H1 (cell line): ENCODE results near the gene GLS. TPM values are rescaled to one million over a fixed set of nuclear protein-coding genes. Genes with fewer than 3 reads are reported as not detected.

Experiments used
- CTBP2 ChIP-seq: IDR thresholded peaks from 2 replicates; pipeline ENCODE4 v1.7.0; 2011; ENCODE audit warnings: borderline replicate concordance, mild to moderate bottlenecking, moderate library complexity, mixed read lengths, low read length; ENCODE audit not compliant: insufficient read depth, insufficient read length
- HDAC2 ChIP-seq, 2 experiments: fragments of 300-600 bp in 1 of 2; sonication (generic) in 1 of 2; IDR thresholded peaks; 2 replicates each; pipeline ENCODE4 v1.6.1; 2011 to 2012; ENCODE audit warnings: low read depth in 2 of 2, low read length in 2 of 2, mild to moderate bottlenecking in 2 of 2, moderate library complexity in 2 of 2, borderline replicate concordance in 1 of 2, inconsistent platforms in 1 of 2
- KDM5A ChIP-seq: fragments of 200-600 bp; IDR thresholded peaks from 2 replicates; pipeline ENCODE4 v1.7.1; 2012; ENCODE audit warnings: mild to moderate bottlenecking, low read length, inconsistent platforms, mixed read lengths
- MAFK ChIP-seq: IDR thresholded peaks from 2 replicates; pipeline ENCODE4 v1.6.1; 2012; ENCODE audit warnings: low read depth, mild to moderate bottlenecking, improper control_type of control experiment, low read length
- POLR2A ChIP-seq, 2 experiments: IDR thresholded peaks; 1 replicate in 1 of 2; 2 replicates in 1 of 2; pipeline ENCODE4 v1.6.1; 2011; ENCODE audit warnings: low read depth in 2 of 2, low read length in 2 of 2, mild to moderate bottlenecking in 2 of 2; ENCODE audit errors: control extremely low read depth in 1 of 2
- POU5F1 ChIP-seq: IDR thresholded peaks from 2 replicates; pipeline ENCODE4 v1.6.1; 2011; ENCODE audit warnings: low read depth, mild to moderate bottlenecking, low read length, moderate library complexity
- SP1 ChIP-seq: IDR thresholded peaks from 2 replicates; pipeline ENCODE4 v1.6.1; 2011; ENCODE audit warnings: low read depth, low read length
- TBP ChIP-seq: IDR thresholded peaks from 2 replicates; pipeline ENCODE4 v1.6.1; 2011; ENCODE audit warnings: low read depth, low read length, improper control_type of control experiment
- TCF12 ChIP-seq: IDR thresholded peaks from 2 replicates; pipeline ENCODE4 v1.6.1; 2011; ENCODE audit warnings: low read depth, mild to moderate bottlenecking, low read length
- polyA plus RNA-seq, 7 experiments: library from polyadenylated mRNA; depleted of rRNA in 3 of 7; stranded (reverse) in 5 of 7; unstranded in 2 of 7; fragments of >200 nt in 5 of 7; fragments of 200-250 nt in 2 of 7; gene quantifications; 1 replicate in 5 of 7; 2 replicates in 1 of 7; 4 replicates in 1 of 7; pipeline versions ENCODE4 v1.2.1 to v1.2.3, GENCODE V29; 2011 to 2013; ENCODE audit warnings: missing spikeins in 2 of 7, mixed read lengths in 2 of 7
- total RNA-seq: library from RNA; stranded (reverse); fragmentation: NEBNext Ultra II Directional; extraction: Animal tissue kit (Norgen Biotek cat#: 25700); gene quantifications from 2 replicates; pipeline ENCODE4 v1.2.1, GENCODE V29; 2021
- TF ChIP-seq, protein P1 (sequence below): fragments of 300-600 bp; sonication (generic); IDR thresholded peaks from 2 replicates; pipeline ENCODE4 v1.7.1; 2012; ENCODE audit warnings: low read length, moderate library complexity, mild to moderate bottlenecking, inconsistent platforms; ENCODE audit not compliant: insufficient replicate concordance

Gene GLS
- total and polyA plus RNA-seq, 2 of the 8 experiments (the other 6 are each of a cell fraction or from before 2014, with no cell fraction given) = 15.7 to 89.8 TPM

GRCh38 chr2:191010887-191011885 lies 130.6 kb downstream of the GLS start (continued):
- TF ChIP-seq, protein P1, sequence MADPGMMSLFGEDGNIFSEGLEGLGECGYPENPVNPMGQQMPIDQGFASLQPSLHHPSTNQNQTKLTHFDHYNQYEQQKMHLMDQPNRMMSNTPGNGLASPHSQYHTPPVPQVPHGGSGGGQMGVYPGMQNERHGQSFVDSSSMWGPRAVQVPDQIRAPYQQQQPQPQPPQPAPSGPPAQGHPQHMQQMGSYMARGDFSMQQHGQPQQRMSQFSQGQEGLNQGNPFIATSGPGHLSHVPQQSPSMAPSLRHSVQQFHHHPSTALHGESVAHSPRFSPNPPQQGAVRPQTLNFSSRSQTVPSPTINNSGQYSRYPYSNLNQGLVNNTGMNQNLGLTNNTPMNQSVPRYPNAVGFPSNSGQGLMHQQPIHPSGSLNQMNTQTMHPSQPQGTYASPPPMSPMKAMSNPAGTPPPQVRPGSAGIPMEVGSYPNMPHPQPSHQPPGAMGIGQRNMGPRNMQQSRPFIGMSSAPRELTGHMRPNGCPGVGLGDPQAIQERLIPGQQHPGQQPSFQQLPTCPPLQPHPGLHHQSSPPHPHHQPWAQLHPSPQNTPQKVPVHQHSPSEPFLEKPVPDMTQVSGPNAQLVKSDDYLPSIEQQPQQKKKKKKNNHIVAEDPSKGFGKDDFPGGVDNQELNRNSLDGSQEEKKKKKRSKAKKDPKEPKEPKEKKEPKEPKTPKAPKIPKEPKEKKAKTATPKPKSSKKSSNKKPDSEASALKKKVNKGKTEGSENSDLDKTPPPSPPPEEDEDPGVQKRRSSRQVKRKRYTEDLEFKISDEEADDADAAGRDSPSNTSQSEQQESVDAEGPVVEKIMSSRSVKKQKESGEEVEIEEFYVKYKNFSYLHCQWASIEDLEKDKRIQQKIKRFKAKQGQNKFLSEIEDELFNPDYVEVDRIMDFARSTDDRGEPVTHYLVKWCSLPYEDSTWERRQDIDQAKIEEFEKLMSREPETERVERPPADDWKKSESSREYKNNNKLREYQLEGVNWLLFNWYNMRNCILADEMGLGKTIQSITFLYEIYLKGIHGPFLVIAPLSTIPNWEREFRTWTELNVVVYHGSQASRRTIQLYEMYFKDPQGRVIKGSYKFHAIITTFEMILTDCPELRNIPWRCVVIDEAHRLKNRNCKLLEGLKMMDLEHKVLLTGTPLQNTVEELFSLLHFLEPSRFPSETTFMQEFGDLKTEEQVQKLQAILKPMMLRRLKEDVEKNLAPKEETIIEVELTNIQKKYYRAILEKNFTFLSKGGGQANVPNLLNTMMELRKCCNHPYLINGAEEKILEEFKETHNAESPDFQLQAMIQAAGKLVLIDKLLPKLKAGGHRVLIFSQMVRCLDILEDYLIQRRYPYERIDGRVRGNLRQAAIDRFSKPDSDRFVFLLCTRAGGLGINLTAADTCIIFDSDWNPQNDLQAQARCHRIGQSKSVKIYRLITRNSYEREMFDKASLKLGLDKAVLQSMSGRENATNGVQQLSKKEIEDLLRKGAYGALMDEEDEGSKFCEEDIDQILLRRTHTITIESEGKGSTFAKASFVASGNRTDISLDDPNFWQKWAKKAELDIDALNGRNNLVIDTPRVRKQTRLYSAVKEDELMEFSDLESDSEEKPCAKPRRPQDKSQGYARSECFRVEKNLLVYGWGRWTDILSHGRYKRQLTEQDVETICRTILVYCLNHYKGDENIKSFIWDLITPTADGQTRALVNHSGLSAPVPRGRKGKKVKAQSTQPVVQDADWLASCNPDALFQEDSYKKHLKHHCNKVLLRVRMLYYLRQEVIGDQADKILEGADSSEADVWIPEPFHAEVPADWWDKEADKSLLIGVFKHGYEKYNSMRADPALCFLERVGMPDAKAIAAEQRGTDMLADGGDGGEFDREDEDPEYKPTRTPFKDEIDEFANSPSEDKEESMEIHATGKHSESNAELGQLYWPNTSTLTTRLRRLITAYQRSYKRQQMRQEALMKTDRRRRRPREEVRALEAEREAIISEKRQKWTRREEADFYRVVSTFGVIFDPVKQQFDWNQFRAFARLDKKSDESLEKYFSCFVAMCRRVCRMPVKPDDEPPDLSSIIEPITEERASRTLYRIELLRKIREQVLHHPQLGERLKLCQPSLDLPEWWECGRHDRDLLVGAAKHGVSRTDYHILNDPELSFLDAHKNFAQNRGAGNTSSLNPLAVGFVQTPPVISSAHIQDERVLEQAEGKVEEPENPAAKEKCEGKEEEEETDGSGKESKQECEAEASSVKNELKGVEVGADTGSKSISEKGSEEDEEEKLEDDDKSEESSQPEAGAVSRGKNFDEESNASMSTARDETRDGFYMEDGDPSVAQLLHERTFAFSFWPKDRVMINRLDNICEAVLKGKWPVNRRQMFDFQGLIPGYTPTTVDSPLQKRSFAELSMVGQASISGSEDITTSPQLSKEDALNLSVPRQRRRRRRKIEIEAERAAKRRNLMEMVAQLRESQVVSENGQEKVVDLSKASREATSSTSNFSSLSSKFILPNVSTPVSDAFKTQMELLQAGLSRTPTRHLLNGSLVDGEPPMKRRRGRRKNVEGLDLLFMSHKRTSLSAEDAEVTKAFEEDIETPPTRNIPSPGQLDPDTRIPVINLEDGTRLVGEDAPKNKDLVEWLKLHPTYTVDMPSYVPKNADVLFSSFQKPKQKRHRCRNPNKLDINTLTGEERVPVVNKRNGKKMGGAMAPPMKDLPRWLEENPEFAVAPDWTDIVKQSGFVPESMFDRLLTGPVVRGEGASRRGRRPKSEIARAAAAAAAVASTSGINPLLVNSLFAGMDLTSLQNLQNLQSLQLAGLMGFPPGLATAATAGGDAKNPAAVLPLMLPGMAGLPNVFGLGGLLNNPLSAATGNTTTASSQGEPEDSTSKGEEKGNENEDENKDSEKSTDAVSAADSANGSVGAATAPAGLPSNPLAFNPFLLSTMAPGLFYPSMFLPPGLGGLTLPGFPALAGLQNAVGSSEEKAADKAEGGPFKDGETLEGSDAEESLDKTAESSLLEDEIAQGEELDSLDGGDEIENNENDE = no peak
- TF ChIP-seq SP1 (no peak), TBP (no peak), TCF12 (no peak), KDM5A (no peak), POU5F1 (no peak), POLR2A (IDR thresholded peaks at IDR 0.05; ENCODE audit: control extremely low read depth in 1 of 2, low read depth in 2 of 2, low read length in 2 of 2) (no peak), HDAC2 (IDR thresholded peaks at IDR 0.05; ENCODE audit: borderline replicate concordance in 1 of 2, low read depth in 2 of 2, low read length in 2 of 2) (no peak), MAFK (no peak), CTBP2 (no peak)
